Loucy (cell line): Measurements from ENCODE around the gene SETD2.

ENCODE experiments used
- CTCF ChIP-seq: fragments of 200-600 bp; sonication (generic); conservative IDR thresholded peaks from 2 replicates; pipeline ENCODE4 v1.5.1; 2014; ENCODE audit warnings: mild to moderate bottlenecking, antibody characterized with exemption, low read length
- EZH2phosphoT487 ChIP-seq: fragments of 200-600 bp; IDR thresholded peaks from 2 replicates; pipeline ENCODE4 v1.6.1; 2018; ENCODE audit warnings: antibody characterized with exemption, mild to moderate bottlenecking, moderate library complexity, borderline replicate concordance

- no peak for TF ChIP-seq CTCF
- TF ChIP-seq EZH2phosphoT487: no peak
These were observed 148.8 kb downstream of the SETD2 start for GRCh38 chr3:47015151-47015550.
